Osteocyte (in vitro differentiated cells): ENCODE measurements around the gene ZNF426. TPM values are rescaled to one million over a fixed set of nuclear protein-coding genes. Genes with fewer than 3 reads are reported as not detected.

Source experiments
- DNase-seq: peaks from one replicate; pipeline ENCODE4 v3.0.0; 2021; ENCODE audit warnings: mixed read lengths; ENCODE audit not compliant: unreplicated experiment; ENCODE audit errors: extremely low spot score
- H3K27ac Mint-ChIP-seq: one replicate; pipeline ENCODE4 v1.8.0; 2021; ENCODE audit warnings: mild to moderate bottlenecking, mixed read lengths; ENCODE audit not compliant: unreplicated experiment
- H3K27me3 Mint-ChIP-seq: one replicate; pipeline ENCODE4 v1.8.0; 2021; ENCODE audit warnings: mixed read lengths; ENCODE audit not compliant: unreplicated experiment
- H3K36me3 Mint-ChIP-seq: one replicate; pipeline ENCODE4 v1.8.0; 2021; ENCODE audit warnings: mixed read lengths; ENCODE audit not compliant: unreplicated experiment
- H3K4me1 Mint-ChIP-seq: one replicate; pipeline ENCODE4 v1.8.0; 2021; ENCODE audit warnings: mixed read lengths; ENCODE audit not compliant: unreplicated experiment
- H3K4me3 Mint-ChIP-seq: one replicate; pipeline ENCODE4 v1.8.0; 2021; ENCODE audit warnings: mild to moderate bottlenecking, moderate library complexity, mixed read lengths; ENCODE audit not compliant: unreplicated experiment
- H3K9me3 Mint-ChIP-seq: one replicate; pipeline ENCODE4 v1.8.0; 2021; ENCODE audit warnings: mixed read lengths; ENCODE audit not compliant: unreplicated experiment
- total RNA-seq: library from RNA; stranded (reverse); gene quantifications from 2 replicates; pipeline ENCODE4 v1.2.1, GENCODE V29; 2021
- TF ChIP-seq, protein P1 (sequence below): fragments of 200-600 bp; sonication (generic); IDR thresholded peaks from 2 replicates; pipeline ENCODE4 v1.5.0; 2021; ENCODE audit warnings: antibody characterized with exemption, mild to moderate bottlenecking, moderate library complexity

The ZNF426 gene
- total RNA-seq, 1 donor from 2014 or later, result 20.6 TPM

DNA sequence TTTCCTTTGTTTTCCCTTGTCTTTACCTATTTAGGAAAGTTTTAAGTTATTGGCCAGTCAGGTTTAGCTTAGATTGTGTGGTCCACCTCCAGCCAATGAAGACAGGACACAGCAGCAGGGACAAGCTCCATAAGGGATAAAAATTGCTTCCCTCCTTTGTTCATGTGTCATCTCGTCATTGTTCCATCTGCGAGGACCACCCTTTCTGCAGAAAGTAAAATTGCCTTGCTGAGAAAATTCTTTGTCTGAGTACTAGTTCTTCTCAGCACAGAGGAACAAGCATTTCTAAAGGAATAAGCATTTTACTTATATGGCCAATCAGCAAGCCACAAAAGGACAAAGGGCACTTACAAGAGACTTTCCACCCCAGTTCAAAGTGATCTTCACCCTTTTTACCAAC is 51.4 kb downstream of the ZNF426 start:
- no peaks in the 10 kb centered on the region for H3K4me1 Mint-ChIP-seq
- no peaks in the 10 kb centered on the region for H3K36me3 Mint-ChIP-seq
- H3K27ac Mint-ChIP-seq, result no peak overlapping the region
- H3K9me3 Mint-ChIP-seq, result peaks cover 36% of the 10 kb centered on the region
- TF ChIP-seq, protein P1, sequence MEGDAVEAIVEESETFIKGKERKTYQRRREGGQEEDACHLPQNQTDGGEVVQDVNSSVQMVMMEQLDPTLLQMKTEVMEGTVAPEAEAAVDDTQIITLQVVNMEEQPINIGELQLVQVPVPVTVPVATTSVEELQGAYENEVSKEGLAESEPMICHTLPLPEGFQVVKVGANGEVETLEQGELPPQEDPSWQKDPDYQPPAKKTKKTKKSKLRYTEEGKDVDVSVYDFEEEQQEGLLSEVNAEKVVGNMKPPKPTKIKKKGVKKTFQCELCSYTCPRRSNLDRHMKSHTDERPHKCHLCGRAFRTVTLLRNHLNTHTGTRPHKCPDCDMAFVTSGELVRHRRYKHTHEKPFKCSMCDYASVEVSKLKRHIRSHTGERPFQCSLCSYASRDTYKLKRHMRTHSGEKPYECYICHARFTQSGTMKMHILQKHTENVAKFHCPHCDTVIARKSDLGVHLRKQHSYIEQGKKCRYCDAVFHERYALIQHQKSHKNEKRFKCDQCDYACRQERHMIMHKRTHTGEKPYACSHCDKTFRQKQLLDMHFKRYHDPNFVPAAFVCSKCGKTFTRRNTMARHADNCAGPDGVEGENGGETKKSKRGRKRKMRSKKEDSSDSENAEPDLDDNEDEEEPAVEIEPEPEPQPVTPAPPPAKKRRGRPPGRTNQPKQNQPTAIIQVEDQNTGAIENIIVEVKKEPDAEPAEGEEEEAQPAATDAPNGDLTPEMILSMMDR, result no peak
- H3K4me3 Mint-ChIP-seq, result no peak overlapping the region
- DNase-seq, result no peak
- no peaks in the 10 kb centered on the region for H3K27me3 Mint-ChIP-seq

DNA sequence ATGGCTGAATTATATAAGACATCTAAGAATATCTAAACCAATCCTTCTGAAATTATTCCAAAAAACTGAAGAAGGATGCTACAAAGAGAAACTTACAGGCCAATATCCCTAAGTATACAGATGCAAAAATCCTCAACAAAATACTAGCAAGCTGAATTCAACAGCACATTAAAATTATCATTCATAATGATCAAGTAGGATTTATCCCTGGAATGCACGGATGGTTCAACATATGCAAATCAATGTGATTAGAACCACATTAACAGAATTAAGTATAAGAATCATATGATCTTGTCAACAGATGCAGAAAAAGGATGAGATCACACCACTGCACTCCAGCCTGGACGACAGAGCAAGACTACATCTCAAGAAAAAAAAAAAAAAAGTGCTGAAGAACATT is 53.3 kb downstream of the ZNF426 start:
- Mint-ChIP-seq H3K4me3 (no peak overlapping the region), H3K36me3 (no peaks in the 10 kb centered on the region), H3K27me3 (no peaks in the 10 kb centered on the region), H3K27ac (no peak overlapping the region), H3K9me3 (peaks cover 40% of the 10 kb centered on the region), H3K4me1 (no peaks in the 10 kb centered on the region)
- DNase-seq, result no peak
- TF ChIP-seq, protein P1, result no peak

DNA sequence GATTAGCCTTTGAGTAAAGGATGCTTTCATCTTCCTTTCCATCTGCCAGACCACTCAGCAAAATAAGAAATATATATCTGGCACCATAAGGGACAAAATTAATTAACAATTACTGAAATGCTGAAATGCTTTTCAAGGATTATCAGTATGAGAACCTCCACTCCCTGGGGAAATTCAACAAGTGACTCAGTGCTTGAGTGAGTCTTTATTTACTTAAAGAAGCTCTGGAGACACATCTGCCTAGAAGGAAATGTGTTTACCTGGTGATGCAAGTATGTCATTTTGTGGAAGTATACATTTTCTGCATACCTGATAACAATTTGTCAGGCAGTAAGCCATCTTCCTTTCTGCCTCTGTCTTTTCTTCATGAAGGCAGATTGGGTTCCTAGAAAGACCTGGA is 63.5 kb downstream of the ZNF426 start:
- DNase-seq, result no peak
- Mint-ChIP-seq H3K4me3 (no peak overlapping the region), H3K9me3 (peaks cover 60% of the 10 kb centered on the region), H3K4me1 (no peaks in the 10 kb centered on the region), H3K27ac (no peak overlapping the region), H3K27me3 (no peaks in the 10 kb centered on the region), H3K36me3 (no peaks in the 10 kb centered on the region)
- TF ChIP-seq, protein P1, result no peak

Other genes with a start within 250 kb of the ZNF426 start
- gene ZNF699, start 228.8 kb downstream of the ZNF426 start, total RNA-seq, result 6.4 and 7.7 TPM in 2 replicates
- gene ZNF559, start 214.5 kb downstream of the ZNF426 start, total RNA-seq, result 24.1 and 28.0 TPM in 2 replicates
- gene ZNF177, start 175.6 kb downstream of the ZNF426 start, total RNA-seq, result 5.9 and 6.6 TPM in 2 replicates
- gene ZNF266, start 103.1 kb downstream of the ZNF426 start, total RNA-seq, result 24.8 and 25.1 TPM in 2 replicates
- not detected in 2 replicates for gene ZNF560, start 40.0 kb downstream of the ZNF426 start, total RNA-seq
- gene ZNF121, start 45.9 kb upstream of the ZNF426 start, total RNA-seq, result 24.9 and 25.4 TPM in 2 replicates
- 44.7 and 46.5 TPM in 2 replicates for gene ZNF561, start 82.6 kb upstream of the ZNF426 start, total RNA-seq
- gene ZNF562, start 136.5 kb upstream of the ZNF426 start, total RNA-seq, result 15.1 and 15.6 TPM in 2 replicates
- 15.3 and 16.0 TPM in 2 replicates for gene ZNF846, start 230.1 kb upstream of the ZNF426 start, total RNA-seq